Measurements from ENCODE around the gene ZNF804A.

DNA sequence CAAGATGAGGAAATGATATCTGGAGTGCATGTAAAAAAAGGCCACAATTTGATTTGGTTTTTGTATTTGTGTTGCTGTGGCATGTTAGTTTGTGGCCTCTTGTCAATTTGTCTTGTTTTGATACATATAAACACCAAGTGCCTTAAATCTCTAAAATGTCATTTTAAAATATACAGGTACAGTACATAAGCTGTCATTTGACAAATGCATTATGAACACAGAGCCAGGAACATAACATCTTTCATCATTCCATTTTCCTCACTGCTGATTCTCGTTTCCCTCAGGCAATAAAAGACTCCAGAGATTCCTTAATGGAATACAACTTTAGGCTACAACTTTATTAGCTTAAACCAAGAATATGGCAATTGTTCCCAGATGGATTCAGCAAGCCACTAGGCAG, 217.5 kb downstream of the ZNF804A start:
- TF ChIP-seq, protein P1, sequence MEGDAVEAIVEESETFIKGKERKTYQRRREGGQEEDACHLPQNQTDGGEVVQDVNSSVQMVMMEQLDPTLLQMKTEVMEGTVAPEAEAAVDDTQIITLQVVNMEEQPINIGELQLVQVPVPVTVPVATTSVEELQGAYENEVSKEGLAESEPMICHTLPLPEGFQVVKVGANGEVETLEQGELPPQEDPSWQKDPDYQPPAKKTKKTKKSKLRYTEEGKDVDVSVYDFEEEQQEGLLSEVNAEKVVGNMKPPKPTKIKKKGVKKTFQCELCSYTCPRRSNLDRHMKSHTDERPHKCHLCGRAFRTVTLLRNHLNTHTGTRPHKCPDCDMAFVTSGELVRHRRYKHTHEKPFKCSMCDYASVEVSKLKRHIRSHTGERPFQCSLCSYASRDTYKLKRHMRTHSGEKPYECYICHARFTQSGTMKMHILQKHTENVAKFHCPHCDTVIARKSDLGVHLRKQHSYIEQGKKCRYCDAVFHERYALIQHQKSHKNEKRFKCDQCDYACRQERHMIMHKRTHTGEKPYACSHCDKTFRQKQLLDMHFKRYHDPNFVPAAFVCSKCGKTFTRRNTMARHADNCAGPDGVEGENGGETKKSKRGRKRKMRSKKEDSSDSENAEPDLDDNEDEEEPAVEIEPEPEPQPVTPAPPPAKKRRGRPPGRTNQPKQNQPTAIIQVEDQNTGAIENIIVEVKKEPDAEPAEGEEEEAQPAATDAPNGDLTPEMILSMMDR (IDR thresholded peaks at IDR 0.05) = no peak
- TF ChIP-seq POLR2A (IDR thresholded peaks at IDR 0.05) = no peak
